HepG2 (cell line): ENCODE measurements around the gene CAMTA1. TPM values are rescaled to one million over a fixed set of nuclear protein-coding genes. Genes with fewer than 3 reads are reported as not detected.

Experiments
- ATAC-seq: fragments of 200-7000 bp; cut with Tn5 transposase; 3 replicates; pipeline ENCODE4 v1.9.1; 2020; ENCODE audit warnings: mild to moderate bottlenecking, moderate library complexity
- BruUV-seq: library from RNA; stranded (reverse); fragments of 400-500 nt; replicated peaks from 2 replicates; lab custom pipeline; 2021; lab: Mats Ljungman, UMichigan
- CTCF ChIA-PET: fragments of 300-600 bp; formaldehyde crosslinking; extraction: SDS; loops from one replicate; lab custom pipeline; 2021; ENCODE audit warnings: low total read pairs, inconsistent platforms, low intra/inter-chr PET ratio; lab: Yijun Ruan, JAX
- POLR2A ChIA-PET: fragments of 350-600 bp; sonication (Branson Sonifier 250); formaldehyde crosslinking; loops from one replicate; lab custom pipeline; 2020; ENCODE audit warnings: antibody characterized with exemption, inconsistent platforms; lab: Yijun Ruan, JAX
- DNase-seq: peaks from one replicate; pipeline ENCODE4 v3.0.0-alpha.2; 2015; ENCODE audit warnings: low spot score
- FAIRE-seq: peaks from 3 replicates; lab custom pipeline; 2011; peaks lifted over from hg19 to GRCh38; lab: Jason Lieb, UNC
- H2AFZ ChIP-seq: one replicate; pipeline ENCODE4 v1.6.1; 2011; ENCODE audit warnings: low read length, inconsistent platforms
- H3K27ac ChIP-seq: fragments of 300-600 bp; 3 replicates; pipeline ENCODE4 v1.8.0; 2011; ENCODE audit warnings: mixed run types, mild to moderate bottlenecking, mixed read lengths, low read length, inconsistent platforms; ENCODE audit not compliant: insufficient read depth; ENCODE audit errors: extremely low read length
- H3K27me3 ChIP-seq, 2 experiments: fragments of 200-600 bp in 1 of 2; 2 replicates in 1 of 2; 3 replicates in 1 of 2; pipeline versions ENCODE4 v1.6.0 to v1.8.0; 2011; ENCODE audit warnings: low read length in 2 of 2, mild to moderate bottlenecking in 2 of 2, moderate library complexity in 2 of 2, inconsistent platforms in 1 of 2; ENCODE audit not compliant: insufficient read depth in 2 of 2, control insufficient read depth in 1 of 2
- H3K36me3 ChIP-seq, 2 experiments: fragments of 200-600 bp in 1 of 2; replicated peaks in 1 of 2; 2 replicates in 1 of 2; 3 replicates in 1 of 2; pipeline versions ENCODE4 v1.5.1 to v1.8.0; 2011; ENCODE audit warnings: low read length in 2 of 2, inconsistent platforms in 1 of 2; ENCODE audit not compliant: insufficient read depth in 2 of 2, control insufficient read depth in 1 of 2
- H3K4me1 ChIP-seq: 2 replicates; pipeline ENCODE4 v1.5.1; 2012; ENCODE audit warnings: low read length, inconsistent platforms; ENCODE audit not compliant: insufficient read depth
- H3K4me2 ChIP-seq: 2 replicates; pipeline ENCODE4 v1.6.0; 2011; ENCODE audit warnings: low read depth, low read length, inconsistent platforms
- H3K4me3 ChIP-seq, 3 experiments: fragments of 200-600 bp in 1 of 3; sonication (generic), shearing (Covaris generic) in 1 of 3; replicated peaks in 1 of 3; 2 replicates each; pipeline ENCODE4 v1.5.1; 2011 to 2016; ENCODE audit warnings: low read length in 3 of 3, inconsistent platforms in 2 of 3, low read depth in 2 of 3, mild to moderate bottlenecking in 2 of 3, control low read depth in 1 of 3, mixed read lengths in 1 of 3; ENCODE audit not compliant: insufficient read depth in 1 of 3
- H3K79me2 ChIP-seq: one replicate; pipeline ENCODE4 v1.6.1; 2011; ENCODE audit warnings: low read length, inconsistent platforms; ENCODE audit not compliant: insufficient read depth
- H3K9ac ChIP-seq: 2 replicates; pipeline ENCODE4 v1.6.0; 2011; ENCODE audit warnings: mild to moderate bottlenecking, low read depth, low read length, inconsistent platforms; ENCODE audit not compliant: insufficient read depth
- H3K9me3 ChIP-seq: 2 replicates; pipeline ENCODE4 v1.5.1; 2012; ENCODE audit warnings: mild to moderate bottlenecking, low read length
- H4K20me1 ChIP-seq: 2 replicates; pipeline ENCODE4 v1.6.0; 2011; ENCODE audit warnings: inconsistent platforms, mild to moderate bottlenecking, low read length, moderate library complexity; ENCODE audit not compliant: insufficient read depth
- CBX1 ChIP-seq: IDR thresholded peaks from one replicate; pipeline ENCODE4 v1.6.1; 2016; ENCODE audit warnings: antibody characterized with exemption, low read depth
- FOXA3 ChIP-seq: IDR thresholded peaks from 2 replicates; pipeline ENCODE4 v1.6.1; 2016; ENCODE audit warnings: missing genetic modification reagents, missing compliant biosample characterization
- MEIS2 ChIP-seq: sonication (generic); formaldehyde crosslinking; IDR thresholded peaks from 2 replicates; pipeline ENCODE4 v1.9.0; 2021; ENCODE audit warnings: mild to moderate bottlenecking, missing genetic modification reagents
- SIN3B ChIP-seq: fragments of 150-350 bp; IDR thresholded peaks from 2 replicates; pipeline ENCODE4 v1.6.1; 2014; ENCODE audit warnings: low read length
- YY1 ChIP-seq: IDR thresholded peaks from 2 replicates; pipeline ENCODE4 v1.6.1; 2011; ENCODE audit warnings: low read length, low read depth, moderate library complexity, mild to moderate bottlenecking; ENCODE audit not compliant: insufficient read depth, insufficient replicate concordance
- ZBTB40 ChIP-seq, 2 experiments: fragments of 450-650 bp in 1 of 2; sonication (generic) in 1 of 2; formaldehyde crosslinking in 1 of 2; IDR thresholded peaks; 2 replicates each; pipeline versions ENCODE4 v1.6.1 to v1.8.0; 2016 to 2022; ENCODE audit warnings: antibody characterized with exemption in 1 of 2, mild to moderate bottlenecking in 1 of 2, missing genetic modification reagents in 1 of 2
- ZNF124 ChIP-seq: sonication (generic); formaldehyde crosslinking; IDR thresholded peaks from 2 replicates; pipeline ENCODE4 v1.4.0; 2020; ENCODE audit warnings: missing genetic modification reagents
- ZNF142 ChIP-seq: sonication (generic); formaldehyde crosslinking; IDR thresholded peaks from 2 replicates; pipeline ENCODE4 v1.4.0; 2020; ENCODE audit warnings: missing genetic modification reagents
- ZNF619 ChIP-seq: sonication (generic); formaldehyde crosslinking; IDR thresholded peaks from 2 replicates; pipeline ENCODE4 v1.4.0; 2020; ENCODE audit warnings: mild to moderate bottlenecking, missing genetic modification reagents
- WGBS: methylation state at CpG from one replicate; pipeline ENCODE4 v1.1.6; 2017; ENCODE audit warnings: low lambda C conversion rate; 5-methylcytosine and 5-hydroxymethylcytosine counted together
- in situ Hi-C: cut with HindIII; loops from 2 replicates; pipeline ENCODE4 v1.10.0; 2017; ENCODE audit warnings: low pct_unique_long_range_greater_than_20kb; ENCODE audit not compliant: extremely low pct_ligation_motif_present
- intact Hi-C: fragments of 100-400 bp; cut with micrococcal nuclease; formaldehyde crosslinking; loops from one replicate; pipeline ENCODE4 v1.10.0; 2022; ENCODE audit not compliant: unreplicated experiment
- polyA plus RNA-seq, 8 experiments: library from polyadenylated mRNA; depleted of rRNA in 3 of 8; stranded (reverse) in 7 of 8; unstranded in 1 of 8; fragments of >200 nt; fragmentation: Illumina TruSeq in 4 of 8; extraction: Trizol in 4 of 8; gene quantifications; 2 replicates each; pipeline versions ENCODE4 v1.2.1 to v1.2.3, GENCODE V29; 2011 to 2016; ENCODE audit warnings: low read depth in 4 of 8, missing spikeins in 1 of 8, mixed read lengths in 1 of 8; ENCODE audit not compliant: insufficient read depth in 1 of 8
- total RNA-seq, 5 experiments: library from RNA; depleted of rRNA; stranded (reverse); fragments of >200 nt; fragmentation: Illumina TruSeq; extraction: Trizol; gene quantifications; 2 replicates each; pipeline ENCODE4 v1.2.3, GENCODE V29; 2016; ENCODE audit warnings: low read depth in 1 of 5

CAMTA1 gene
- total and polyA plus RNA-seq, 2 of the 13 experiments (the other 11 are each of a cell fraction or from before 2014, with no cell fraction given): 25.0 to 36.4 TPM

GRCh38 chr1:7430691-7431090, 645.4 kb downstream of the CAMTA1 start:
- in situ Hi-C loops: no loop called here
- Histone ChIP-seq H3K4me3 (no peak overlapping the region), H3K4me2 (no peak overlapping the region), H3K27ac (no peak overlapping the region), H3K79me2 (no peaks in the 10 kb centered on the region), H3K27me3 (peaks cover 1 to 13% of the 10 kb centered on the region in 2 experiments; a peak in 4 of 5 replicates), H4K20me1 (no peaks in the 10 kb centered on the region), H3K36me3 (no peaks in the 10 kb centered on the region), H3K4me1 (no peaks in the 10 kb centered on the region), H2AFZ (no peak overlapping the region), H3K9ac (no peak overlapping the region), H3K9me3 (no peaks in the 10 kb centered on the region)
- WGBS: 0% methylated on average over 1 of the region's 1 CpG
- ATAC-seq: no peak
- no peak for TF ChIP-seq YY1
- no peak for TF ChIP-seq MEIS2
- TF ChIP-seq ZNF142 (CRISPR knock-in tag): no peak
- no peak for TF ChIP-seq FOXA3
- no peak for TF ChIP-seq ZBTB40 (IDR thresholded peaks at IDR 0.05)
- no peak for TF ChIP-seq ZBTB40 (CRISPR knock-in tag; IDR thresholded peaks at IDR 0.05)
- TF ChIP-seq CBX1: no peak
- TF ChIP-seq ZNF619 (CRISPR knock-in tag): no peak
- TF ChIP-seq SIN3B: no peak
- TF ChIP-seq ZNF124 (CRISPR knock-in tag): no peak
- POLR2A ChIA-PET: no interaction called here
- CTCF ChIA-PET: no interaction called here
- intact Hi-C loops: no loop called here
- FAIRE-seq: no peak
- no TSS peak for BruUV-seq
- DNase-seq: no peak
